Upper lobe of left lung (tissue), 4 donors: ENCODE measurements around the gene EYA2.

Source experiments
- EP300 ChIP-seq, 4 donors: sonication (generic); formaldehyde crosslinking; IDR thresholded peaks; one replicate each; pipeline ENCODE4 v1.5.1; 2017; ENCODE audit warnings: antibody characterized with exemption in 4 of 4, control low read depth in 2 of 4
- POLR2A ChIP-seq, 4 donors: fragments of 450-650 bp; IDR thresholded peaks; one replicate each; pipeline ENCODE4 v1.5.1; 2016 to 2017; ENCODE audit warnings: antibody characterized with exemption in 4 of 4, mild to moderate bottlenecking in 2 of 4
- POLR2AphosphoS5 ChIP-seq, 2 donors: sonication (generic); formaldehyde crosslinking; IDR thresholded peaks; one replicate each; pipeline ENCODE4 v1.5.1; 2017; ENCODE audit warnings: antibody characterized with exemption in 2 of 2
- TF ChIP-seq, protein P1 (sequence below), 6 experiments: fragments of 450-650 bp in 4 of 6; fragments of 200-600 bp in 2 of 6; sonication (generic) in 2 of 6; IDR thresholded peaks; one replicate each; pipeline ENCODE4 v1.5.1; 2016 to 2019; ENCODE audit warnings: antibody characterized with exemption in 6 of 6

- TF ChIP-seq, protein P1, sequence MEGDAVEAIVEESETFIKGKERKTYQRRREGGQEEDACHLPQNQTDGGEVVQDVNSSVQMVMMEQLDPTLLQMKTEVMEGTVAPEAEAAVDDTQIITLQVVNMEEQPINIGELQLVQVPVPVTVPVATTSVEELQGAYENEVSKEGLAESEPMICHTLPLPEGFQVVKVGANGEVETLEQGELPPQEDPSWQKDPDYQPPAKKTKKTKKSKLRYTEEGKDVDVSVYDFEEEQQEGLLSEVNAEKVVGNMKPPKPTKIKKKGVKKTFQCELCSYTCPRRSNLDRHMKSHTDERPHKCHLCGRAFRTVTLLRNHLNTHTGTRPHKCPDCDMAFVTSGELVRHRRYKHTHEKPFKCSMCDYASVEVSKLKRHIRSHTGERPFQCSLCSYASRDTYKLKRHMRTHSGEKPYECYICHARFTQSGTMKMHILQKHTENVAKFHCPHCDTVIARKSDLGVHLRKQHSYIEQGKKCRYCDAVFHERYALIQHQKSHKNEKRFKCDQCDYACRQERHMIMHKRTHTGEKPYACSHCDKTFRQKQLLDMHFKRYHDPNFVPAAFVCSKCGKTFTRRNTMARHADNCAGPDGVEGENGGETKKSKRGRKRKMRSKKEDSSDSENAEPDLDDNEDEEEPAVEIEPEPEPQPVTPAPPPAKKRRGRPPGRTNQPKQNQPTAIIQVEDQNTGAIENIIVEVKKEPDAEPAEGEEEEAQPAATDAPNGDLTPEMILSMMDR (IDR thresholded peaks at IDR 0.05): no peak
- no peak for TF ChIP-seq EP300 (IDR thresholded peaks at IDR 0.05)
- no peak for TF ChIP-seq POLR2AphosphoS5 (IDR thresholded peaks at IDR 0.05)
- no peak for TF ChIP-seq POLR2A (IDR thresholded peaks at IDR 0.05)
These were observed 102.5 kb downstream of the EYA2 start for GRCh38 chr20:46997187-46997586.
